Measurements from ENCODE around the gene CSRP1.

DNA sequence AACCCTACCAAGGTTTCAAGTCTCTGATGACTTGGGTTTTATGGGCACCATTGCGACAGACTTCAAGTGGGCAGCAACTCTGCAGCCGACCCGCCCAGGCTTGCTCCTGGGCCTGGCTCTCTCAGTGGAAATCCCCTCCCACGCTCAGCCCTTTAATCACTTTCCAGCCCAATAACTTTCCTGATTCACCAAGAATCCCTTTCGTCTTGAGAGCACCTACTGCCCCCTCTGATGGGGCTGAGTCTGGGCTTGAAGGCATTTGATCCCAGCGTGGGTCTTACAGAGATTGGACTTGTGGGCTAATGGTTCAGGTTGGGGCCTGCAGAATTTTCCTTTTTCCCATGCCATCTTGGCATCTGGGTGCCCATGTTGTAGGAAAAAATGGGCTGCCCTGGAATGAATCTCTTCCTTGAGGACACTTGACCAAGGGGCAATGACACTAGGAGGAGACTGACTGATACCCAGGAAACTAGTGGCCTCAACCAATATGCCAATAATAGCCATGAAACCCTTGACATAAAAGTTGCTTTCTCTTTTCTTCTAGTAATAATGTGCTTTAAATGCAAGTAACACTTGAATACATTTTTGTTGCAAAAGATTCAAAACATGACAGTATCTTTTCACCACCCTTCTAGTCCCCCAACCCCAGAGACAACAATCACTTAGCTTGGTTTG is 30.1 kb downstream of the CSRP1 start:
- TF ChIP-seq, protein P1, sequence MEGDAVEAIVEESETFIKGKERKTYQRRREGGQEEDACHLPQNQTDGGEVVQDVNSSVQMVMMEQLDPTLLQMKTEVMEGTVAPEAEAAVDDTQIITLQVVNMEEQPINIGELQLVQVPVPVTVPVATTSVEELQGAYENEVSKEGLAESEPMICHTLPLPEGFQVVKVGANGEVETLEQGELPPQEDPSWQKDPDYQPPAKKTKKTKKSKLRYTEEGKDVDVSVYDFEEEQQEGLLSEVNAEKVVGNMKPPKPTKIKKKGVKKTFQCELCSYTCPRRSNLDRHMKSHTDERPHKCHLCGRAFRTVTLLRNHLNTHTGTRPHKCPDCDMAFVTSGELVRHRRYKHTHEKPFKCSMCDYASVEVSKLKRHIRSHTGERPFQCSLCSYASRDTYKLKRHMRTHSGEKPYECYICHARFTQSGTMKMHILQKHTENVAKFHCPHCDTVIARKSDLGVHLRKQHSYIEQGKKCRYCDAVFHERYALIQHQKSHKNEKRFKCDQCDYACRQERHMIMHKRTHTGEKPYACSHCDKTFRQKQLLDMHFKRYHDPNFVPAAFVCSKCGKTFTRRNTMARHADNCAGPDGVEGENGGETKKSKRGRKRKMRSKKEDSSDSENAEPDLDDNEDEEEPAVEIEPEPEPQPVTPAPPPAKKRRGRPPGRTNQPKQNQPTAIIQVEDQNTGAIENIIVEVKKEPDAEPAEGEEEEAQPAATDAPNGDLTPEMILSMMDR (IDR thresholded peaks at IDR 0.05): peak in 1 of 4 experiments; percentile 16
- TF ChIP-seq POLR2A (IDR thresholded peaks at IDR 0.05): no peak
